Measurements from ENCODE around the gene NDOR1.
"Not testable (repeated sequence)": the region's sequence is repeated elsewhere in the genome, so short reads cannot be mapped to it uniquely, and the experiment has no call there.

The NDOR1 gene

DNA sequence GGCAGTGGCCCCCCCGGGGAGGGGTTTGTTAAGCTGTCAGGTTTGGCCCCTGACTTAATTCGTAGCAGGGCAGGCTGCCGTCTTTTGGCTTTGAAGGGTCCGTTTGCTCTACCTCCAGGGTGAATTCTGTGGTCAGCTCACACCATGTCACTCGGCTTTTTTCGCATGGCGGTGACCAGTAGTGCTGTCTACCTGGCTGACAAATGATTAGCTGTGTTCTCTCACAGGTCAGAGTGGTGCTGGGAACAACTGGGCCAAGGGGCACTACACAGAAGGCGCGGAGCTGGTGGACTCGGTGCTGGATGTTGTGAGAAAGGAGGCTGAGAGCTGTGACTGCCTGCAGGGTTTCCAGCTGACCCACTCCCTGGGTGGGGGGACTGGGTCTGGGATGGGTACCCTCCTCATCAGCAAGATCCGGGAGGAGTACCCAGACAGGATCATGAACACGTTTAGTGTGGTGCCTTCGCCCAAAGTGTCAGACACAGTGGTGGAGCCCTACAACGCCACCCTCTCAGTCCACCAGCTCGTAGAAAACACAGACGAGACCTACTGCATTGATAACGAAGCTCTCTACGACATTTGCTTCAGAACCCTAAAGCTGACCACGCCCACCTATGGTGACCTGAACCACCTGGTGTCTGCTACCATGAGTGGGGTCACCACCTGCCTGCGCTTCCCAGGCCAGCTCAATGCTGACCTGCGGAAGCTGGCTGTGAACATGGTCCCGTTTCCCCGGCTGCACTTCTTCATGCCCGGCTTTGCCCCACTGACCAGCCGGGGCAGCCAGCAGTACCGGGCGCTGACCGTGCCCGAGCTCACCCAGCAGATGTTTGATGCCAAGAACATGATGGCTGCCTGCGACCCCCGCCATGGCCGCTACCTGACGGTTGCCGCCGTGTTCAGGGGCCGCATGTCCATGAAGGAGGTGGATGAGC is 37.0 kb downstream of the NDOR1 start:
- H3K9me3 Mint-ChIP-seq, result no peaks in the 10 kb centered on the region
- peak overlapping the region; percentile 61 for H3K27ac Mint-ChIP-seq
- H3K4me3 Mint-ChIP-seq, result peak overlapping the region; percentile 85
- no peaks in the 10 kb centered on the region for H3K27me3 Mint-ChIP-seq
- H3K4me1 Mint-ChIP-seq (ENCODE audit: low read depth), result peaks cover 33% of the 10 kb centered on the region
- peaks cover 27% of the 10 kb centered on the region for H3K36me3 Mint-ChIP-seq (ENCODE audit: low read depth)

- not testable (repeated sequence) for H3K9me3 Mint-ChIP-seq
- Mint-ChIP-seq H3K27ac (peak overlapping the region; percentile 55), H3K4me3 (peak overlapping the region; percentile 85)
Measured at GRCh38 chr9:137243266-137243625, 37.7 kb downstream of the NDOR1 start.

DNA sequence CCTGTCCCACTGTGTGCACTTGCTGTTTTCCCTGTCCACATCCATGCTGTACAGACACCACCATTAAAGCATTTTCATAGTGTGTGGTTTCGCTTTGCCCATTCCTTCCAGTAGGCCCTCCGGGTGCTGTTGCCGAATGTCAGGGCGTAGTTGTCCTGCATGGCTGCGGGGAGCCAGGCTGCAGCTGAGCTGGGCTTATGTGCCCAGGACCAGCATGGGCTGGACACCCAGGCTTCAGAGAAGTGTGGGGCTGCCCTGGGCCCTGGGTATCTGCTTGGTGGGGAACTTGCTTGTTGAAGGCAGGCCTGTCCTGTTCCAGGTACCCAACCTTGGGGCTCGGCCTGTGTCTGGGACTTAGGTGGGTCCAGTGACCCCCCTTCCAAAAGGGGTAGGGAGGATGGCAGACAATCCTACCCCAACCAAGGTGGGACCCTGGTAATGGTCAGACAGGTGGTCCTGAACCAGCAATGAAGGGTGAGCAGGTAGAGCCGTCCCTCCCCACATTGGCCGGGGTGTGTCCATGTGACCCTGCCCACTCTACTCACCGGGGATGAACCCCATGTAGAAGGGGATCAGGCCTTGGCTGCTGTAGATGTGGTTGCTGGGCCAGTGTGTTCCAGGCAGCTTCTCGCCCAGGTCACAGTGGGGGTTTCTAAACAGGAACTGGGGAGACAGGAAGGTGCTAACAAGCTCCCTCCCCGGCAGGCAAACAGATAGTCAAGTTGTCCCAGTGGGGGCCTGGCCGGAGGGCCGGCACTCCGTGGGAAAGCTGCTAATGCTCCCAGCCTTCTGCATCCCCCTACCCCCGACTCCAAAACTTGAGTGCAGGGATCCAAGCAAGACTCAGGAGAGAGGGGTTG is 38.4 kb downstream of the NDOR1 start:
- no peaks in the 10 kb centered on the region for H3K9me3 Mint-ChIP-seq
- peaks cover 24% of the 10 kb centered on the region for H3K4me1 Mint-ChIP-seq (ENCODE audit: low read depth)
- H3K4me3 Mint-ChIP-seq, result peak overlapping the region; percentile 85
- peaks cover 27% of the 10 kb centered on the region for H3K36me3 Mint-ChIP-seq (ENCODE audit: low read depth)
- H3K27me3 Mint-ChIP-seq, result no peaks in the 10 kb centered on the region
- H3K27ac Mint-ChIP-seq, result peak overlapping the region; percentile 55

More at GRCh38 chr9:137243266-137243625, 37.7 kb downstream of the NDOR1 start:
- peaks cover 29% of the 10 kb centered on the region for H3K4me1 Mint-ChIP-seq (ENCODE audit: low read depth)
- peaks cover 27% of the 10 kb centered on the region for H3K36me3 Mint-ChIP-seq (ENCODE audit: low read depth)
- not testable (repeated sequence) for H3K27me3 Mint-ChIP-seq

DNA sequence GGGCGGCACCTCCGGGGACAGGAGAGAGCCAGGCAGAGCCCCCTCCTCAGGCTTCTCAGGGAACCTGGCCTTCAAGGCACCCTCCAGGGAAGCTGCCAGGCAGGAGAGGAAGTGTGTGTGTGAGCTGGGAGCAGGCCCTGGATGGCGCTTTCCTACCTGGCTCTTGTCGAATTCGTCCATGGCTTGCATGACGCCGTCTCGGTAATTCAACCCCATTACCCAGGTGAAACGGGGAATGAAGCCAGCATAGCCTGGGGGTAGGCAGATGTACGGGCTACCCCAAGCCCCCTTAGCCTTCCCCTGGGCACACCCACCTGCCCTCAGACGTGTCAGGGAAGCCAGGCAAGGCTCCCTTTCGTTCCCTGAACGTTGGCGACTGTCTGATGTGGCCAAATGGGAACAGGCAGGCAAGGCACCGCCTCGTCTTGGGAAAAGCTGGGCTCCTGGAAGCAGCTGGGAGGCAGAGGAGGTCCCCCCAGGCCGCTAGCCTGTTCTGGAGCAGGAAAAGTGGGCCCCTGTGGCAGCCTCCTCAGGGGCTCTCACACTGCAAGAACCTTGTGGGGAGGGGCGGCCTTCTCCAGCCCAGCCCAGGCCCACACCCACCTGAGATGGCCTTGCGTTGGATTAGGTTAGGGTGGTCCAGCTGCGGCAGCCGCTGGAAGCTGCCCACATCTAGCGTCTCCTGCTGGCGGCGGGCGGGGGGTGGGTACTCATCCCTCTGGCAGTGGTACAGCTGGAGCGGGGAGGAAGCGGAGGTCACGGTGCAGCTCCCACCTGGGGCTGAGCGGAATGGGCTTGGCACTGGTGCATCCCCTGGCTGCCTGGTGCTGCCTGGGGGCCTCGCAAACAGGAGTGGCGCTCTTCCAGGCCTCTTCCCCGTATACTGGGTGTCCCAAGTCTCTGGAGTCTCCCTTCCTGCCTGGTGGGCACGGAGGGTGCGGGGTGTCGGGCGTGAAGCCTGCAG is 39.3 kb downstream of the NDOR1 start:
- Mint-ChIP-seq H3K4me3 (no peak overlapping the region), H3K4me1 (ENCODE audit: low read depth) (peaks cover 17% of the 10 kb centered on the region), H3K27ac (no peak overlapping the region), H3K9me3 (no peaks in the 10 kb centered on the region), H3K27me3 (no peaks in the 10 kb centered on the region), H3K36me3 (ENCODE audit: low read depth) (peaks cover 27% of the 10 kb centered on the region)

GRCh38 chr9:137245450-137246421 is 40.2 kb downstream of the NDOR1 start:
- Mint-ChIP-seq H3K4me1 (ENCODE audit: low read depth) (peaks cover 15% of the 10 kb centered on the region), H3K27ac (no peak overlapping the region), H3K9me3 (no peaks in the 10 kb centered on the region), H3K27me3 (no peaks in the 10 kb centered on the region), H3K4me3 (no peak overlapping the region), H3K36me3 (ENCODE audit: low read depth) (peaks cover 27% of the 10 kb centered on the region)

- H3K4me1 Mint-ChIP-seq (ENCODE audit: low read depth), result peaks cover 11% of the 10 kb centered on the region
- no peaks in the 10 kb centered on the region for H3K9me3 Mint-ChIP-seq
- H3K27me3 Mint-ChIP-seq, result no peaks in the 10 kb centered on the region
- H3K4me3 Mint-ChIP-seq, result no peak overlapping the region
- H3K27ac Mint-ChIP-seq, result no peak overlapping the region
- peaks cover 17% of the 10 kb centered on the region for H3K36me3 Mint-ChIP-seq (ENCODE audit: low read depth)
Measured at GRCh38 chr9:137247135-137247915, 41.8 kb downstream of the NDOR1 start.

DNA sequence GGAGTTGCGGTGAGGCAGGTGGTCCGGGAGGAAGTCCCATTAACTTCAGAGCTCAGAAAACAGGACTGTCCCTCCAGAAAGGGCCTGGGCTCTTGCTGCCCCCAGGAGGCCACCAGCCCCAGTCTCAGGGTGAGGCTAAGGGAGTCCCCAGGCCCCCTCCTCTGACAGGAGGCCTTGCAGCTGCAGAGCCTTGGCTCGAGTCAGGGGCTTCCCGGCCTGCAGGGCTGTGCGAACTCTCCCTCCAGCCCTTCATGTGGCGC is 42.3 kb downstream of the NDOR1 start:
- H3K4me1 Mint-ChIP-seq (ENCODE audit: low read depth), result peaks cover 6% of the 10 kb centered on the region
- peaks cover 11% of the 10 kb centered on the region for H3K36me3 Mint-ChIP-seq (ENCODE audit: low read depth)
- H3K27ac Mint-ChIP-seq, result no peak overlapping the region
- H3K9me3 Mint-ChIP-seq, result no peaks in the 10 kb centered on the region
- no peaks in the 10 kb centered on the region for H3K27me3 Mint-ChIP-seq
- H3K4me3 Mint-ChIP-seq, result no peak overlapping the region

DNA sequence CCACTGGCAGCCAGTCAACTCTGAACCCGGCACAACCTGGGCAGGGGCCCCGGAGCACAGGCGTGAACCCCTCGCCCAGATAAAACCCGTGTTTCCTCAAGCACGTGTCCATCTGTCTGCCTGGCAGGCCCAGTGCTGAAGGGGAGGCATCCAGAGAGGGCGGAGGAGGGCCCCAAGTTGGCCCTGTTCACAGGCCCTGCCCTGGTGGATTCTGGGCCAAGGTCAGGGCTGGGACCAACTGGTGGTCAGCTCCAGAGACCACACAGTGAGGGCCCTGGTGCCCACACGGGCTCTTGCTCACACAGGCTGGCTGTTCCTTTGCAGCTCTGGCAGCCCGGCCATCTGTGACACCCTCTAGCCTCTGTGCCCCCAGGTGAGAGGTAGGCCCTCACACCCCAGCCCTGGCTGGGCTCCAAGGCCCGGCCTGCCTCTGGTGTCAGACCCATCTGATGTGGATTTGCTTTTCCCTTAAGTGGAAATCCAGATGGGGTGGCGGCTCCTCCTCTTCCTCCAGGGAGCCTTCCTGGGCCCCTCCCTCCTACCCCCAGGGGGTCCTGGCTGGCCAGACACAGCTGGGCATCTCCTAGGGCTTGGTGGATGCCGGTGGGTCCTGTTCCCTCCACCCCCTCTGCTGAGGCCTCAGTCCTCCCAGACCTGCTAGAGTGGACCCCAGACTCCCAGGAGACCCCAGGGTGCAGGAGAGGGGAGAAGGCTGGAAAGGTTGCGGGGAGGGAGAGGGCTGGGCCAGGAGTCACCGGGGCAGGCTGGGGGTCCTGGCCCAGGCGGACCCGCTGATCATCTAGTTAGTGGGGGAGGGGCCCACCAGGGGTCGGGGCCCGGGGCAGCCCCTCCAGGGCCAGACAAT is 45.1 kb downstream of the NDOR1 start:
- no peaks in the 10 kb centered on the region for H3K36me3 Mint-ChIP-seq (ENCODE audit: low read depth)
- H3K27ac Mint-ChIP-seq, result no peak overlapping the region
- H3K9me3 Mint-ChIP-seq, result no peaks in the 10 kb centered on the region
- H3K4me3 Mint-ChIP-seq, result no peak overlapping the region
- no peaks in the 10 kb centered on the region for H3K27me3 Mint-ChIP-seq
- H3K4me1 Mint-ChIP-seq (ENCODE audit: low read depth), result peaks cover 5% of the 10 kb centered on the region

GRCh38 chr9:137251194-137251461 is 45.6 kb downstream of the NDOR1 start, which contains the start of gene STPG3:
TSS of gene STPG3 (plus strand) at chr9:137251286. CDS start at chr9:137251287, 1 bp downstream.
- no peaks in the 10 kb centered on the region for H3K9me3 Mint-ChIP-seq
- no peak within 1 kb of the TSS for H3K27ac Mint-ChIP-seq
- H3K27me3 Mint-ChIP-seq, result no peaks in the 10 kb centered on the region
- H3K36me3 Mint-ChIP-seq (ENCODE audit: low read depth), result no peaks in the 10 kb centered on the region
- peaks cover 6% of the 10 kb centered on the region for H3K4me1 Mint-ChIP-seq (ENCODE audit: low read depth)
- H3K4me3 Mint-ChIP-seq, result no peak within 1 kb of the TSS

- peaks cover 11% of the 10 kb centered on the region for H3K4me1 Mint-ChIP-seq (ENCODE audit: low read depth)
- H3K4me3 Mint-ChIP-seq, result no peak overlapping the region
- no peaks in the 10 kb centered on the region for H3K27me3 Mint-ChIP-seq
- H3K27ac Mint-ChIP-seq, result no peak overlapping the region
- H3K9me3 Mint-ChIP-seq, result no peaks in the 10 kb centered on the region
- H3K36me3 Mint-ChIP-seq (ENCODE audit: low read depth), result no peaks in the 10 kb centered on the region
Measured at GRCh38 chr9:137251490-137252268, 46.2 kb downstream of the NDOR1 start.

DNA sequence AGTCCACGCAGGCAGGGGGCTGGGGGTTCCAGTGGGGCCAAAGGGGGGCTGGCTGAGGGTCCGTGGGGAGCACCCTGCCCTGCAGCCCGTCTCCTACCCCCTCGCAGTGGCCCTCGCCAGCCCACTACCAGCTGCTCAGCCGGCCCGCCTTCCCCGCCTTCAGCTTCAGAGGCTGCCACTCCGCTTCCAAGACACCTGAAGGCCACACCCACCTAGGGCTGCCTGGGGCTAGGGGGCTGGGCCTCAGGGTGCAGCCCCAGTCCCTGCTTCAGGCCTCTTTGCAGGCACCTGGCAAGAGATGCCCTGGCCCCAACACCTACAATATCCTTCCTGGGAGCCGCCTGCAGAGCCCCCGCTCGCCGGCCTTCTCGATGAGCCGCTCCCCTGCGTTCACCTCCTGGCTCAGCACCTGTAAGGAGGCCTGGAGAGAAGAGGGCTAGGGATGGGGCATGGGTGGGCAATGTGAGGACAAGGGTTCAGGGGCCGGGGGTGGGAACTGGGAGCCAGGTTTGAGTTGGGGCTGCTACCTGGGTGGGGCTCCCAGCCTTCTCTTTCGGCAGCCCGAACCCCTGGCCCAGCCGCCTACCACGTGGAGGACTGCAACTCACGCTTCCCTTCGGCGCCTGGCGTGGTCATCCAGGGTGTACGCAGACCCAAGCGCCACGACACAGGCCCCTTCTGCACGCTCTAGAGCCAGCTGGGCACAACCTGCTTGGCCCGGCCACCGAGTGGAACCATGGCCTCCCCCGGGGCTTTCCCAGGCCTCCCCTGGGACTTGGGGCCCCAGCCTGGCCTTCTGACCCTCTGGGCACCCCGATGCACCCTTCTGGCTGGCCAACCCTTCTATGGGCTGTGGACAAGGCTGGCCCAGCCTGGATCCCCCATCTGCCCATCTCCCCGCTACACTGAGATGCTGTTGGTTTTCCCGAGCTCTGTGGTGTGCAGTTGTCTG is 47.3 kb downstream of the NDOR1 start:
- no peaks in the 10 kb centered on the region for H3K9me3 Mint-ChIP-seq
- peaks cover 17% of the 10 kb centered on the region for H3K4me1 Mint-ChIP-seq (ENCODE audit: low read depth)
- H3K4me3 Mint-ChIP-seq, result no peak overlapping the region
- H3K27ac Mint-ChIP-seq, result no peak overlapping the region
- H3K36me3 Mint-ChIP-seq (ENCODE audit: low read depth), result no peaks in the 10 kb centered on the region
- no peaks in the 10 kb centered on the region for H3K27me3 Mint-ChIP-seq
